VCaP (cell line): ENCODE measurements around the gene DTHD1.

ENCODE experiments used
- H3K27ac ChIP-seq: fragments of 450-650 bp; 2 replicates; pipeline ENCODE4 v1.5.1; 2017
- CTCF ChIP-seq: fragments of 450-650 bp; conservative IDR thresholded peaks from 2 replicates; pipeline ENCODE4 v1.5.1; 2017; ENCODE audit warnings: mild to moderate bottlenecking, moderate library complexity

Gene DTHD1

GRCh38 chr4:36255577-36255976 lies 25.8 kb upstream of the DTHD1 start:
- H3K27ac ChIP-seq, result peak overlapping the region; percentile 16; the same call in 1 of the 2 replicates

DNA sequence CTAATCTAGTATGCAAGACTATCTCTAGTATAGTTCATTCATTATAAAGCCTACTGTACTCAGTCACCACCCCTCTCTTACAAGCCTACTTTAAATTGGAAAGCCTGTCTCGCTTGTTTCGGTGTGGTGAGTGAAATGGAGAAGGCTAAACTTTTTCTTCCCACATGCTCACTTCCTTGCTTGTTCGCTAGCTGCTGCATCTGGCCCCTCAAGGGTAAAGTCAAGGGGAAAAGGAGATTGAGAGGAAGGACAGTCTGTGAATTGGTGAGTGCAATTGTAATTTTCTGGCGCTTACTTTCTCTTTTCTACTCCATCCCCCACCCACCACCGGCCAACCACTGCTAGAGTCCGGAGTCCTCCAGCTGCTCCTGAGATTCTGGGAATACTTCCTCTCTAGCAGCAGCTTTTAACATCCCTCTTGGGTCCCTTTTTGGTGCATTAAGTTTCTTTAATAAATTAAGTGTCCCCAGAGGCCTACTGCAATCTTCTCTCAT lies 25.0 kb upstream of the DTHD1 start:
- TF ChIP-seq CTCF, result no peak
- H3K27ac ChIP-seq, result no peak overlapping the region

More at GRCh38 chr4:36255577-36255976, 25.8 kb upstream of the DTHD1 start:
- TF ChIP-seq CTCF, result no peak

DNA sequence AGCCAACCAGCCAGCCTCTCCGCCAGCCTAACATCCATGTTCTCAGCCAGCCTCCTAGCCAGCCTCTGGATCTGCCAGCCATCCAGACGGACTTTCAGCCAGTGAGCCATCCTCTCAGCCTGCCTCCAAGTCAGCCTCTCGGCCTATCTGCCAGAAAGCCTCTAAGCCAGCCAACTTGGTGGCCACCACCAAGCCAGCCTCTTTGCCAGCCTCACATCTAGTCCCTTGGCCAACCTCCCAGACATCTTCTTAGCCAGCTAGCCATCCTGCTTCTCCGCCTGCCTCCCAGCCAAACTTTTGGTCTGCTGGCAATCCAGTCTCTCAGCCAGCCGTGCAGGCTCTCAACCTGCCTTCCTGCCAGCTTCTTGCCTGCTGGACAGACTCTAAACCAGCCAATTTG lies 20.7 kb upstream of the DTHD1 start:
- H3K27ac ChIP-seq, result no peak overlapping the region
- no peak for TF ChIP-seq CTCF

- no peak for TF ChIP-seq CTCF
- H3K27ac ChIP-seq, result no peak overlapping the region
Observed at GRCh38 chr4:36264207-36264826, 17.1 kb upstream of the DTHD1 start.

GRCh38 chr4:36267486-36268268 lies 13.7 kb upstream of the DTHD1 start:
- H3K27ac ChIP-seq, result no peak overlapping the region
- TF ChIP-seq CTCF, result no peak

- no peak overlapping the region for H3K27ac ChIP-seq
- TF ChIP-seq CTCF, result no peak
Observed at GRCh38 chr4:36269101-36269500, 12.3 kb upstream of the DTHD1 start.

GRCh38 chr4:36269533-36270173 lies 11.8 kb upstream of the DTHD1 start:
- no peak overlapping the region for H3K27ac ChIP-seq

More at GRCh38 chr4:36269533-36270173, 11.8 kb upstream of the DTHD1 start:
- TF ChIP-seq CTCF, result no peak
